ENCODE data around the gene HNRNPU. TPM values are rescaled to one million over a fixed set of nuclear protein-coding genes. Genes with fewer than 3 reads are reported as not detected.

HNRNPU gene
- polyA plus RNA-seq, 1 of the 3 experiments (the other 2 are of a cell fraction): 164 TPM

GRCh38 chr1:244839656-244840055, 24.7 kb downstream of the HNRNPU start:
- no peak overlapping the region for H2AFZ ChIP-seq (ENCODE audit: low read depth)
- no peaks in the 10 kb centered on the region for H3K9me3 ChIP-seq
- H3K36me3 ChIP-seq (replicated peaks in 1 of 2; ENCODE audit: control insufficient read depth in 1 of 2, insufficient read depth in 2 of 2, low read length in 1 of 2): peaks cover 65 to 72% of the 10 kb centered on the region in 2 experiments
- WGBS (ENCODE audit: low lambda C conversion rate): 68% methylated on average over 2 of the region's 2 CpGs
- no peak for DNase-seq
- no peak overlapping the region for H3K4me2 ChIP-seq
- H3K4me3 ChIP-seq (ENCODE audit: low read depth in 2 of 2, low read length in 1 of 2): no peak overlapping the region
- H3K9me2 ChIP-seq: no peaks in the 10 kb centered on the region
- H3K4me1 ChIP-seq (ENCODE audit: control insufficient read depth in 1 of 2, insufficient read depth in 2 of 2, low read depth in 1 of 2, low read length in 1 of 2): peaks cover 15 to 20% of the 10 kb centered on the region in 2 experiments; a peak in 3 of 4 replicates
- TF ChIP-seq JUND (IDR thresholded peaks at IDR 0.05): 0 out of 2 replicates have a peak, but pooled peaks have one; percentile 4
- no peak for TF ChIP-seq SMC3 (IDR thresholded peaks at IDR 0.05; ENCODE audit: low read depth, low read length)
- POLR2A ChIA-PET: no interaction called here
- peaks cover 63% of the 10 kb centered on the region for H3F3A ChIP-seq (replicated peaks; ENCODE audit: insufficient read depth)
- CTCF ChIA-PET: interaction anchor here (1.1 to 1.7 kb wide), 4 partner anchors 11 to 203 kb away, joined by 3 to 5 read pairs (median 4); no protein-coding TSS in a partner anchor
- H3K27me3 ChIP-seq (ENCODE audit: insufficient read depth): no peaks in the 10 kb centered on the region
- peaks cover 3% of the 10 kb centered on the region; the same call in 1 of the 2 replicates for H4K20me1 ChIP-seq (ENCODE audit: insufficient read depth)
- H3K27ac ChIP-seq (ENCODE audit: low read depth in 2 of 2, low read length in 1 of 2): no peak overlapping the region
- peaks cover 87% of the 10 kb centered on the region for H3K79me2 ChIP-seq (ENCODE audit: insufficient read depth)
- no peak overlapping the region for H3K9ac ChIP-seq

GRCh38 chr1:244837597-244838258, 26.6 kb downstream of the HNRNPU start:
- H3K9me3 ChIP-seq: no peaks in the 10 kb centered on the region
- no peak for TF ChIP-seq EP300 (IDR thresholded peaks at IDR 0.05; ENCODE audit: borderline replicate concordance in 1 of 2, low read depth in 1 of 2, low read length in 1 of 2)
- no peaks in the 10 kb centered on the region for H3K9me2 ChIP-seq
- H2AFZ ChIP-seq (ENCODE audit: low read depth): no peak overlapping the region
- DNase-seq: no peak
- no peak overlapping the region for H3K9ac ChIP-seq
- H3K4me1 ChIP-seq (ENCODE audit: control insufficient read depth in 1 of 2, insufficient read depth in 2 of 2, low read depth in 1 of 2, low read length in 1 of 2): peaks cover 13 to 15% of the 10 kb centered on the region in 2 experiments; a peak in 3 of 4 replicates
- 92% methylated on average over 5 of the region's 5 CpGs for WGBS (ENCODE audit: low lambda C conversion rate)
- peak overlapping the region; percentile 97 to 99; a peak in 3 of 4 replicates for H3K27ac ChIP-seq (ENCODE audit: low read depth in 2 of 2, low read length in 1 of 2)
- peak overlapping the region; percentile 81 for H3K4me2 ChIP-seq
- H3F3A ChIP-seq (replicated peaks; ENCODE audit: insufficient read depth): peaks cover 66% of the 10 kb centered on the region
- H4K20me1 ChIP-seq (ENCODE audit: insufficient read depth): peaks cover 3% of the 10 kb centered on the region; the same call in 1 of the 2 replicates
- CTCF ChIA-PET: interaction anchor here (0.6 to 2.1 kb wide), 4 partner anchors 9 to 145 kb away, joined by 3 to 7 read pairs (median 4); no protein-coding TSS in a partner anchor
- POLR2A ChIA-PET: interaction anchor here (0.8 to 3.7 kb wide), 2 partner anchors 25 to 132 kb away, joined by 3 to 23 read pairs; a partner anchor contains a TSS
- no peak overlapping the region for H3K4me3 ChIP-seq (ENCODE audit: low read depth in 2 of 2, low read length in 1 of 2)
- H3K36me3 ChIP-seq (replicated peaks in 1 of 2; ENCODE audit: control insufficient read depth in 1 of 2, insufficient read depth in 2 of 2, low read length in 1 of 2): peaks cover 47 to 53% of the 10 kb centered on the region in 2 experiments
- peaks cover 71% of the 10 kb centered on the region for H3K79me2 ChIP-seq (ENCODE audit: insufficient read depth)
- H3K27me3 ChIP-seq (ENCODE audit: insufficient read depth): no peaks in the 10 kb centered on the region

GRCh38 chr1:244836584-244836983, 27.8 kb downstream of the HNRNPU start:
- peak overlapping the region; percentile 88 for H3K9ac ChIP-seq
- peaks cover 60% of the 10 kb centered on the region for H3K79me2 ChIP-seq (ENCODE audit: insufficient read depth)
- peaks cover 3% of the 10 kb centered on the region; the same call in 1 of the 2 replicates for H4K20me1 ChIP-seq (ENCODE audit: insufficient read depth)
- H3K4me3 ChIP-seq (ENCODE audit: low read depth in 2 of 2, low read length in 1 of 2): peak overlapping the region; percentile 71 to 83
- H2AFZ ChIP-seq (ENCODE audit: low read depth): no peak overlapping the region
- no peaks in the 10 kb centered on the region for H3K27me3 ChIP-seq (ENCODE audit: insufficient read depth)
- CTCF ChIA-PET: interaction anchor here (0.6 to 3.3 kb wide), 7 partner anchors 10 to 206 kb away, joined by 3 to 14 read pairs (median 4); no protein-coding TSS in a partner anchor
- peak overlapping the region; percentile 81 for H3K4me2 ChIP-seq
- no peak for DNase-seq
- POLR2A ChIA-PET: interaction anchor here (0.9 to 3.7 kb wide), 5 partner anchors 22 to 205 kb away, joined by 4 to 33 read pairs (median 19); partner anchors contain the start of gene HNRNPU
- peak overlapping the region; percentile 97 to 99 for H3K27ac ChIP-seq (ENCODE audit: low read depth in 2 of 2, low read length in 1 of 2)
- H3K36me3 ChIP-seq (replicated peaks in 1 of 2; ENCODE audit: control insufficient read depth in 1 of 2, insufficient read depth in 2 of 2, low read length in 1 of 2): peaks cover 36 to 41% of the 10 kb centered on the region in 2 experiments
- H3K9me3 ChIP-seq: no peaks in the 10 kb centered on the region
- TF ChIP-seq SIN3A (IDR thresholded peaks at IDR 0.05; ENCODE audit: borderline replicate concordance, low read depth, low read length): no peak
- TF ChIP-seq MAX (IDR thresholded peaks at IDR 0.05; ENCODE audit: low read depth): no peak
- no peak for TF ChIP-seq FOSL2 (IDR thresholded peaks at IDR 0.05; ENCODE audit: borderline replicate concordance, low read depth)
- TF ChIP-seq POLR2AphosphoS5 (IDR thresholded peaks at IDR 0.05; ENCODE audit: low read depth, low read length): no peak
- no peak for TF ChIP-seq TCF12 (IDR thresholded peaks at IDR 0.05)
- no peak for TF ChIP-seq ZBTB33 (IDR thresholded peaks at IDR 0.05; ENCODE audit: borderline replicate concordance, low read depth)
- TF ChIP-seq NFIC (IDR thresholded peaks at IDR 0.05; ENCODE audit: borderline replicate concordance): no peak
- no peak for TF ChIP-seq TAF1 (IDR thresholded peaks at IDR 0.05; ENCODE audit: borderline replicate concordance, low read depth, low read length)
- no peak for TF ChIP-seq RXRA (IDR thresholded peaks at IDR 0.05; ENCODE audit: borderline replicate concordance, low read depth)
- TF ChIP-seq NRF1 (IDR thresholded peaks at IDR 0.05; ENCODE audit: low read depth, low read length): no peak
- TF ChIP-seq RCOR1 (IDR thresholded peaks at IDR 0.05; ENCODE audit: low read length): no peak
- no peak for TF ChIP-seq GABPA (IDR thresholded peaks at IDR 0.05; ENCODE audit: low read depth)
- H3F3A ChIP-seq (replicated peaks; ENCODE audit: insufficient read depth): peaks cover 58% of the 10 kb centered on the region
- WGBS (ENCODE audit: low lambda C conversion rate): 22% methylated on average over 3 of the region's 3 CpGs
- peaks cover 13 to 15% of the 10 kb centered on the region in 2 experiments; a peak in 3 of 4 replicates for H3K4me1 ChIP-seq (ENCODE audit: control insufficient read depth in 1 of 2, insufficient read depth in 2 of 2, low read depth in 1 of 2, low read length in 1 of 2)
- H3K9me2 ChIP-seq: no peaks in the 10 kb centered on the region

Measured in SK-N-SH (cell line).